ENCODE results near the gene ULK1. TPM values are rescaled to one million over a fixed set of nuclear protein-coding genes. Genes with fewer than 3 reads are reported as not detected.
A peak's percentile ranks its signal among the peaks of the same experiment; 100 is the strongest.

Gene ULK1
- total and polyA plus RNA-seq, 10 donors: 9.9 to 60.7 (median 46.7) TPM

GRCh38 chr12:131929581-131930456, 35.4 kb downstream of the ULK1 start:
- DNase-seq: peak; percentile 90
- peaks cover 5 to 40% (median 34%) of the 10 kb centered on the region in 6 donors for H3K36me3 ChIP-seq
- TF ChIP-seq POLR2AphosphoS5 (IDR thresholded peaks at IDR 0.05) (peak in 2 of 3 donors; percentile 34 to 52), CTCF (IDR thresholded peaks at IDR 0.05 in 8 of 11, conservative IDR thresholded peaks at IDR 0.05 in 3 of 11) (no peak)
- no peaks in the 10 kb centered on the region for H3K9me3 ChIP-seq
- no peaks in the 10 kb centered on the region for H3K27me3 ChIP-seq (replicated peaks in 1 of 7)
- H3K27ac ChIP-seq: peak overlapping the region; percentile 15 to 96 (median 92)
- WGBS, 5 donors: 0 to 2% (median 1%) methylated on average over 32 to 87 of the region's 87 CpGs
- H3K4me3 ChIP-seq: peak overlapping the region; percentile 62 to 96 (median 84)
- peaks cover 11 to 57% (median 28%) of the 10 kb centered on the region in 6 donors for H3K4me1 ChIP-seq
- intact Hi-C loops (cut with DNase I; ENCODE audit: low total_unique reads): no loop called here

- Histone ChIP-seq H3K4me1 (peaks cover 10 to 50% (median 24%) of the 10 kb centered on the region in 6 donors), H3K9me3 (no peaks in the 10 kb centered on the region), H3K36me3 (peaks cover 5 to 47% (median 37%) of the 10 kb centered on the region in 6 donors), H3K4me3 (peak overlapping the region; percentile 62 to 96 (median 84)), H3K27ac (peak overlapping the region in 3 of 8 donors; percentile 93 to 96 (median 94)), H3K27me3 (replicated peaks in 1 of 7) (no peaks in the 10 kb centered on the region)
- intact Hi-C loops (cut with DNase I; ENCODE audit: low total_unique reads): no loop called here
- no peak for DNase-seq
- TF ChIP-seq CTCF (IDR thresholded peaks at IDR 0.05 in 8 of 11, conservative IDR thresholded peaks at IDR 0.05 in 3 of 11) (no peak), POLR2A (IDR thresholded peaks at IDR 0.05) (no peak), POLR2AphosphoS5 (IDR thresholded peaks at IDR 0.05) (no peak)
- WGBS, 5 donors: 70 to 86% (median 83%) methylated on average over 9 of the region's 9 CpGs
Measured at GRCh38 chr12:131930510-131930909, 36.1 kb downstream of the ULK1 start.

DNA sequence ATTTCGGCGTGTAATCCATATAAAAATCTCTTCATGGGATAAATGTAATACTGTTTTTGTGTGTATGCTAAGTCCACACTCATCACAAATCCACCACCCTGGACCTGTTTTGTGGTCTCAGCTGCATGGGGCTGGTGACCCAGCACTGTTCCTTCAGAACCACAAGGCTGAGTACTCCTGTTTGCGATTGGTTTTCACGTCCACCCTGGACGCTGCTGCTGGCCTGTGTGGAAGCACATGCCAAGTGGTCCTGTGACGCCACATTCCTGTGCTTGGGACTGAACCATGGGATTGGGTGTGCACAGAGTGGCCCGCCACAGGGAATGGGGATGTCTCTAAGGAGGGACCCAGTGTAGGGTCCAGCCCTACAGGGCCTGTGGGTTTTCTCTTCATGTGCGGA, 39.0 kb downstream of the ULK1 start:
- no peaks in the 10 kb centered on the region for H3K27me3 ChIP-seq (replicated peaks in 1 of 7)
- no peak overlapping the region for H3K4me3 ChIP-seq
- DNase-seq: peak; percentile 51
- peaks cover 5 to 76% (median 46%) of the 10 kb centered on the region in 6 donors for H3K36me3 ChIP-seq
- intact Hi-C loops (cut with DNase I; ENCODE audit: low total_unique reads): no loop called here
- H3K4me1 ChIP-seq: peaks cover 10 to 36% (median 17%) of the 10 kb centered on the region in 6 donors
- TF ChIP-seq CTCF (IDR thresholded peaks at IDR 0.05 in 8 of 11, conservative IDR thresholded peaks at IDR 0.05 in 3 of 11) (no peak), POLR2AphosphoS5 (IDR thresholded peaks at IDR 0.05) (no peak), POLR2A (IDR thresholded peaks at IDR 0.05) (no peak)
- 95 to 99% (median 98%) methylated on average over 8 of the region's 8 CpGs for WGBS, 5 donors
- no peaks in the 10 kb centered on the region for H3K9me3 ChIP-seq
- no peak overlapping the region for H3K27ac ChIP-seq

DNA sequence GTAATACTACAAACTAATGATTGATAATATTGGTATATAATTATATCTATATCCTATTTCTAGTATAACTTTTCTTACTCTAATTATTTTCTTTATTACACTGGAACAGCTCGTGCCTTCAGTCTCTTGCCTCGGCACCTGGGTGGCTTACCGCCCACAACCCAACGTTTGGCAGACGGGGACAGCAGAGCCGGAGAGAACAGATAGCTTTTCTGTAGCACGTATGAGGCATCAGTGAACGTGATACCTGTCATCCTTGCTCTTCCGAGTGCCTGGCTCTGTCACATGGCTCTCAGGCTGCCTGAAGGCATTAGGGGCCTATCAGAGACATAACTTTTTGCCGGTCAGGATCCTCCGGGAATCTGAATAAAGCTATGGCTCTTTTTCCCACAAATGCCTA, 40.1 kb downstream of the ULK1 start:
- Histone ChIP-seq H3K27me3 (replicated peaks in 1 of 7) (no peaks in the 10 kb centered on the region), H3K36me3 (peaks cover 5 to 87% (median 55%) of the 10 kb centered on the region in 6 donors), H3K4me3 (no peak overlapping the region), H3K9me3 (no peaks in the 10 kb centered on the region), H3K4me1 (peaks cover 10 to 31% (median 15%) of the 10 kb centered on the region in 6 donors), H3K27ac (no peak overlapping the region)
- intact Hi-C loops (cut with DNase I; ENCODE audit: low total_unique reads): no loop called here
- peak; percentile 23 for DNase-seq
- no peak for TF ChIP-seq CTCF (IDR thresholded peaks at IDR 0.05 in 8 of 11, conservative IDR thresholded peaks at IDR 0.05 in 3 of 11)
- 93 to 97% (median 95%) methylated on average over 11 of the region's 11 CpGs for WGBS, 5 donors

All from spleen (tissue), 11 donors.